MM.1S (cell line): ENCODE data around the gene PPP1R13B.

Source experiments
- DNase-seq: peaks from one replicate; pipeline ENCODE4 v3.0.0-alpha.2; 2015
- H2AFZ ChIP-seq: fragments of 300-600 bp; sonication (generic); 2 replicates; pipeline ENCODE4 v1.6.0; 2016; ENCODE audit warnings: antibody characterized with exemption, low read length
- H3F3A ChIP-seq: fragments of 300-600 bp; sonication (generic); 2 replicates; pipeline ENCODE4 v1.6.1; 2016; ENCODE audit warnings: mild to moderate bottlenecking, antibody characterized with exemption, low read length, moderate library complexity, mixed read lengths; ENCODE audit not compliant: insufficient read depth
- H3K27ac ChIP-seq: fragments of 300-600 bp; sonication (generic); 2 replicates; pipeline ENCODE4 v1.5.1; 2016; ENCODE audit warnings: mild to moderate bottlenecking, low read length
- H3K27me3 ChIP-seq: fragments of 300-600 bp; sonication (generic); replicated peaks from 2 replicates; pipeline ENCODE4 v1.6.0; 2016; ENCODE audit warnings: low read length; ENCODE audit not compliant: insufficient read depth
- H3K36me3 ChIP-seq: fragments of 300-600 bp; sonication (generic); replicated peaks from 2 replicates; pipeline ENCODE4 v1.6.1; 2016; ENCODE audit warnings: mild to moderate bottlenecking, low read length, mixed read lengths; ENCODE audit not compliant: insufficient read depth
- H3K4me1 ChIP-seq: fragments of 300-600 bp; sonication (generic); 2 replicates; pipeline ENCODE4 v1.6.1; 2016; ENCODE audit warnings: low read length, mixed read lengths
- H3K4me2 ChIP-seq: fragments of 300-600 bp; sonication (generic); 2 replicates; pipeline ENCODE4 v1.6.0; 2016; ENCODE audit warnings: low read depth, low read length
- H3K4me3 ChIP-seq: fragments of 300-600 bp; sonication (generic); 2 replicates; pipeline ENCODE4 v1.5.1; 2016; ENCODE audit warnings: low read length, mixed read lengths
- H3K79me2 ChIP-seq: fragments of 300-600 bp; sonication (generic); 2 replicates; pipeline ENCODE4 v1.6.1; 2016; ENCODE audit warnings: mixed run types, low read length, mixed read lengths
- H3K9ac ChIP-seq: fragments of 300-600 bp; sonication (generic); 2 replicates; pipeline ENCODE4 v1.6.1; 2016; ENCODE audit warnings: low read length, mixed read lengths
- H3K9me2 ChIP-seq: fragments of 300-600 bp; sonication (generic); replicated peaks from 2 replicates; pipeline ENCODE4 v1.6.1; 2016; ENCODE audit warnings: mild to moderate bottlenecking, low read length, mixed read lengths; ENCODE audit not compliant: insufficient read depth
- H3K9me3 ChIP-seq: fragments of 300-600 bp; sonication (generic); replicated peaks from 2 replicates; pipeline ENCODE4 v1.6.1; 2016; ENCODE audit warnings: mild to moderate bottlenecking, low read length, mixed read lengths; ENCODE audit not compliant: insufficient read depth
- H4K20me1 ChIP-seq: fragments of 300-600 bp; sonication (generic); 2 replicates; pipeline ENCODE4 v1.6.1; 2016; ENCODE audit warnings: mild to moderate bottlenecking, low read length, moderate library complexity, mixed read lengths; ENCODE audit not compliant: insufficient read depth
- EZH2 ChIP-seq: fragments of 300-600 bp; sonication (generic); optimal IDR thresholded peaks from 2 replicates; pipeline ENCODE3; 2017; ENCODE audit warnings: low read depth, mild to moderate bottlenecking, antibody characterized with exemption, low read length, mixed read lengths
- EZH2phosphoT487 ChIP-seq: fragments of 300-600 bp; sonication (generic); IDR thresholded peaks from 2 replicates; pipeline ENCODE4 v1.6.1; 2018; ENCODE audit warnings: antibody characterized with exemption, low read length
- TF ChIP-seq, protein P1 (sequence below): fragments of 300-600 bp; sonication (generic); IDR thresholded peaks from 2 replicates; pipeline ENCODE4 v1.5.1; 2016; ENCODE audit warnings: antibody characterized with exemption, low read length, mixed read lengths

PPP1R13B gene

DNA sequence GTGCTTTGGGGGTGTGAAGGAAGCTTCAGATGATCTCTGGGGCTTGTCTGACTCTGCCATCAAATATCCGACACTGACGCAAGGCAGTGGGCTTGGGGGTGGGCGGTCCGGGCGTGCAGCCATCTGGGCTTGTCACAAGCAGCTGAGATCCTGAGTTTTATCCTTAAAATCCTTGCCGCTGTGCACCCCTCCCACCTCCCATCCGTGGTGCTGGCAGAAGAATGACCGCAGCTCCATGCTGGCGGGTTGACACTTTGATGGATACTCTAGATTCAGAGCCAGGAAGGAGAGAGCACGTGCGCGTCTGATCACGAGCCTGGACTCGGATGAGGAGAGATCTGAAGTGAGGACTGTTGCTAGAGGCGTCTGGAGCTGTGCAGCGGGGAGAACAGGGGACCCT, 128.8 kb downstream of the PPP1R13B start:
- H3K4me3 ChIP-seq = no peak overlapping the region
- H3K27ac ChIP-seq = no peak overlapping the region
- DNase-seq = no peak
- H3K9me2 ChIP-seq = no peaks in the 10 kb centered on the region
- no peaks in the 10 kb centered on the region for H3F3A ChIP-seq
- no peaks in the 10 kb centered on the region for H3K4me1 ChIP-seq
- no peaks in the 10 kb centered on the region for H4K20me1 ChIP-seq
- H2AFZ ChIP-seq = no peak overlapping the region
- H3K4me2 ChIP-seq = no peak overlapping the region
- TF ChIP-seq EZH2phosphoT487 (no peak), EZH2 (no peak)
- TF ChIP-seq, protein P1, sequence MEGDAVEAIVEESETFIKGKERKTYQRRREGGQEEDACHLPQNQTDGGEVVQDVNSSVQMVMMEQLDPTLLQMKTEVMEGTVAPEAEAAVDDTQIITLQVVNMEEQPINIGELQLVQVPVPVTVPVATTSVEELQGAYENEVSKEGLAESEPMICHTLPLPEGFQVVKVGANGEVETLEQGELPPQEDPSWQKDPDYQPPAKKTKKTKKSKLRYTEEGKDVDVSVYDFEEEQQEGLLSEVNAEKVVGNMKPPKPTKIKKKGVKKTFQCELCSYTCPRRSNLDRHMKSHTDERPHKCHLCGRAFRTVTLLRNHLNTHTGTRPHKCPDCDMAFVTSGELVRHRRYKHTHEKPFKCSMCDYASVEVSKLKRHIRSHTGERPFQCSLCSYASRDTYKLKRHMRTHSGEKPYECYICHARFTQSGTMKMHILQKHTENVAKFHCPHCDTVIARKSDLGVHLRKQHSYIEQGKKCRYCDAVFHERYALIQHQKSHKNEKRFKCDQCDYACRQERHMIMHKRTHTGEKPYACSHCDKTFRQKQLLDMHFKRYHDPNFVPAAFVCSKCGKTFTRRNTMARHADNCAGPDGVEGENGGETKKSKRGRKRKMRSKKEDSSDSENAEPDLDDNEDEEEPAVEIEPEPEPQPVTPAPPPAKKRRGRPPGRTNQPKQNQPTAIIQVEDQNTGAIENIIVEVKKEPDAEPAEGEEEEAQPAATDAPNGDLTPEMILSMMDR = no peak
- H3K9me3 ChIP-seq = no peaks in the 10 kb centered on the region
- H3K9ac ChIP-seq = no peak overlapping the region
- no peaks in the 10 kb centered on the region for H3K27me3 ChIP-seq
- no peaks in the 10 kb centered on the region for H3K36me3 ChIP-seq
- peaks cover 28% of the 10 kb centered on the region for H3K79me2 ChIP-seq

DNA sequence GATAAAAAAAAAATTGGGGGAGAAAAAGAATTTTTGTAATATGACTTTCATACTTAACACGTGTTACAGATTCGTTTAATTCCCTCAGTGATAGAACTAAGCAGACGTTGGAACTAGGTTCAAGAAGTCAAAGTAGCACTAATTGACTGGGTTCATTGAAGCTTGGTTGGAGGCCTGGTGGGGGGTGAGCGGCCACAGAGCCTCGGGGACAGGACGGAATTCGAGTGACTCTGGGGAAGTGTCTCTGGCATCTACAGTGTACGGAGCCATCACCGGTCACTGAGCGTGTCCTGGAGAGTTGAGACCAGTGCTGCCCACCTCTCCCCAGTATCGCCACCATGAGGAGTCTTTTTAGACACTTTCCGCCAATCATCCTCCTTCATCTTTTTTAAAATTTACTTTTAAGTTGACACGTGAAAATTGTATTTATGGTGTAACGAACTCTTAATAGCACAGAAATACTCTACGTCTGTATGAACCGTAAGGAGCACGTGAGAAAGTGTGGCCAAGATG, 130.4 kb downstream of the PPP1R13B start:
- Histone ChIP-seq H3K4me1 (no peaks in the 10 kb centered on the region), H3K4me2 (peak overlapping the region; percentile 70; the same call in 1 of the 2 replicates), H3F3A (no peaks in the 10 kb centered on the region), H3K9me2 (no peaks in the 10 kb centered on the region), H3K4me3 (peak overlapping the region; percentile 59; the same call in 1 of the 2 replicates), H3K9me3 (no peaks in the 10 kb centered on the region), H3K79me2 (peaks cover 29% of the 10 kb centered on the region), H3K27ac (no peak overlapping the region), H4K20me1 (no peaks in the 10 kb centered on the region), H3K36me3 (no peaks in the 10 kb centered on the region), H3K9ac (no peak overlapping the region), H3K27me3 (no peaks in the 10 kb centered on the region), H2AFZ (no peak overlapping the region)
- no peak for DNase-seq
- TF ChIP-seq, protein P1 = no peak

DNA sequence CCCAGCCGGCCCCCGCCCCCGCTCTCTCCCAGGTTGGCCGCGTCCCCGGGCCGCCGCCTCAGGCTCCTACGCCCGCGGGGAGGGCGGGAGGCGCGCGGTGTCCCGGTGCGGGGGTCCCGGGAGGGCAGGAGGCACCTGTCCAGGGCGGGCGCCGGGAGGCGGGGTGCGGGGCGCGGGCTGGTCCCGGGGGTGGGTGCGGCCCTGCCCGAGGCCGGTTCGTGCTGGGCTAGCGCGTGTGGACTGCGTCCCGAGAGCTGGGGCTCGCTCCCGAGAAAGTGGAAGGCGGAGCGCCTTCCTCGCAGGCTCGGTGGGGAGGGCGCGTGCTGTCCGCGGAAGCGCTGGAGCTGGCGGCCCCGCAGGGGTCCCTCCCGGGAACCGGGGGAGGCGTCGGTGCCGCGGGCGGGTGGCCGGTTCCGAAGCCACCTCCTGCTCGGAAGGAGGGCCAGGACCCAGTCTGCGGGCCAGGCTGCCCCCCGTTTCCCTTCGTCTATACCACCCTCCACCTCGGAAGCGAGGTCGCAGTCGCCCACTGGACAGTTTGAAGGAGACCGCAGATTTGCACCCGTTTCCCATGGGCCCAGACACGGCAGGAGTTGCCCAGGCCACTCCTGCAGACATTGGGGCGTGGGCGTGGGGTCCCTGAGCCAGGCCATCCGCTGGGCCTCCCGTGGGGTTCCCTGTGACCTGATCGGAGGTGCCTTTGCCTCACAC, 131.1 kb downstream of the PPP1R13B start:
- H3K9me2 ChIP-seq = no peaks in the 10 kb centered on the region
- no peaks in the 10 kb centered on the region for H3K36me3 ChIP-seq
- H3K27me3 ChIP-seq = no peaks in the 10 kb centered on the region
- H3F3A ChIP-seq = no peaks in the 10 kb centered on the region
- H3K4me3 ChIP-seq = peak overlapping the region; percentile 59
- no peak overlapping the region for H3K27ac ChIP-seq
- peak overlapping the region; percentile 70; the same call in 1 of the 2 replicates for H3K4me2 ChIP-seq
- no peaks in the 10 kb centered on the region for H3K9me3 ChIP-seq
- H3K4me1 ChIP-seq = no peaks in the 10 kb centered on the region
- TF ChIP-seq, protein P1 = no peak
- no peak for TF ChIP-seq EZH2phosphoT487
- no peak for TF ChIP-seq EZH2
- H3K79me2 ChIP-seq = peaks cover 29% of the 10 kb centered on the region
- peak overlapping the region; percentile 38; the same call in 1 of the 2 replicates for H3K9ac ChIP-seq
- H2AFZ ChIP-seq = no peak overlapping the region
- no peaks in the 10 kb centered on the region for H4K20me1 ChIP-seq
- peak; percentile 7 for DNase-seq
